Retinal pigment epithelial cell (primary cell): Measurements from ENCODE around the gene USP19.

Source experiments
- DNase-seq: peaks from one replicate; pipeline ENCODE4 v3.0.0-alpha.2; 2010; ENCODE audit warnings: low read depth
- H3K4me3 ChIP-seq: 2 replicates; pipeline ENCODE4 v1.5.1; 2011; ENCODE audit warnings: mild to moderate bottlenecking, low read length, control low read depth, moderate library complexity
- CTCF ChIP-seq: conservative IDR thresholded peaks from 2 replicates; pipeline ENCODE4 v1.5.1; 2011; ENCODE audit warnings: low read depth, low read length, control low read depth, inconsistent platforms

The USP19 gene

GRCh38 chr3:49120438-49121131, at the start of gene USP19:
Gene USP19, minus strand, starts transcription at chr3:49120823. Its CDS starts 1,678 bp downstream, at chr3:49119145.
- H3K4me3 ChIP-seq, result peak within 1 kb of the TSS; percentile 86
- no peak for TF ChIP-seq CTCF
- peak; percentile 75 for DNase-seq

GRCh38 chr3:49166752-49167556, 46.3 kb upstream of the USP19 start:
- DNase-seq, result no peak
- peak overlapping the region; percentile 86 for H3K4me3 ChIP-seq
- no peak for TF ChIP-seq CTCF

- no peak for TF ChIP-seq CTCF
- H3K4me3 ChIP-seq, result peak within 1 kb of the TSS; percentile 86
- no peak for DNase-seq
Measured at GRCh38 chr3:49165771-49166751, 45.4 kb upstream of the USP19 start, which contains the start of gene CCDC71. Gene CCDC71, minus strand, starts transcription at chr3:49166331. Its CDS starts 2,123 bp downstream, at chr3:49164208.

GRCh38 chr3:49164983-49165720, 44.5 kb upstream of the USP19 start:
- TF ChIP-seq CTCF, result no peak
- DNase-seq, result no peak
- peak overlapping the region; percentile 86 for H3K4me3 ChIP-seq

- no peak overlapping the region for H3K4me3 ChIP-seq
- no peak for TF ChIP-seq CTCF
- DNase-seq, result no peak
Measured at GRCh38 chr3:49163609-49164008, 43.0 kb upstream of the USP19 start.

GRCh38 chr3:49162751-49163419, 42.3 kb upstream of the USP19 start:
- TF ChIP-seq CTCF, result no peak
- DNase-seq, result no peak
- no peak overlapping the region for H3K4me3 ChIP-seq
